GM12878 (cell line): ENCODE results near the gene SLAMF1.
"Not testable (repeated sequence)": the region's sequence is repeated elsewhere in the genome, so short reads cannot be mapped to it uniquely, and the experiment has no call there.

Experiments
- CTCF ChIP-seq, 3 experiments: IDR thresholded peaks in 2 of 3; conservative IDR thresholded peaks in 1 of 3; 2 replicates each; pipeline ENCODE4 v1.5.1; 2011; ENCODE audit warnings: low read depth in 3 of 3, low read length in 3 of 3, mild to moderate bottlenecking in 3 of 3, control low read depth in 2 of 3, moderate library complexity in 2 of 3, inconsistent platforms in 1 of 3, mixed read lengths in 1 of 3; ENCODE audit not compliant: control insufficient read depth in 2 of 3, insufficient read depth in 1 of 3; ENCODE audit errors: extremely low read depth in 1 of 3
- FOXK2 ChIP-seq: fragments of 450-650 bp; IDR thresholded peaks from 2 replicates; pipeline ENCODE4 v1.6.1; 2017; ENCODE audit warnings: mild to moderate bottlenecking, moderate library complexity
- IKZF1 ChIP-seq: fragments of 450-650 bp; conservative IDR thresholded peaks from 2 replicates; pipeline ENCODE4 v1.6.1; 2017; ENCODE audit warnings: antibody characterized with exemption, mild to moderate bottlenecking
- POLR2A ChIP-seq: IDR thresholded peaks from 2 replicates; pipeline ENCODE4 v1.6.1; 2011; ENCODE audit warnings: low read depth, mild to moderate bottlenecking, low read length
- RCOR1 ChIP-seq: conservative IDR thresholded peaks from 2 replicates; pipeline ENCODE4 v1.6.1; 2012; ENCODE audit warnings: low read depth, low read length, improper control_type of control experiment
- STAT3 ChIP-seq: IDR thresholded peaks from 2 replicates; pipeline ENCODE4 v1.6.1; 2011; ENCODE audit warnings: low read depth, low read length, improper control_type of control experiment
- ZNF207 ChIP-seq: fragments of 450-650 bp; IDR thresholded peaks from 2 replicates; pipeline ENCODE4 v1.6.1; 2014; ENCODE audit warnings: antibody characterized with exemption, mild to moderate bottlenecking, borderline replicate concordance
- ZSCAN29 ChIP-seq: fragments of 450-650 bp; IDR thresholded peaks from 2 replicates; pipeline ENCODE4 v1.6.1; 2017; ENCODE audit warnings: mild to moderate bottlenecking, moderate library complexity

GRCh38 chr1:160652065-160652641 is 5.3 kb upstream of the SLAMF1 start:
- TF ChIP-seq RCOR1; IKZF1; FOXK2; POLR2A; CTCF (IDR thresholded peaks at IDR 0.05 in 2 of 3, conservative IDR thresholded peaks at IDR 0.05 in 1 of 3; ENCODE audit: control insufficient read depth in 2 of 3, extremely low read depth in 1 of 3, insufficient read depth in 1 of 3, low read depth in 3 of 3, low read length in 3 of 3); ZNF207; STAT3; ZSCAN29: not testable (repeated sequence)
